CD14-positive monocyte (primary cell): ENCODE data around the gene SPATA45. TPM values are rescaled to one million over a fixed set of nuclear protein-coding genes. Genes with fewer than 3 reads are reported as not detected.

Source experiments
- DNase-seq, 3 donors: peaks; one replicate each; pipeline ENCODE4 v3.0.0-alpha.2; 2011 to 2022
- H2AFZ ChIP-seq: 2 replicates; pipeline ENCODE4 v1.6.0; 2012; ENCODE audit warnings: mild to moderate bottlenecking, low read depth, low read length, inconsistent platforms; ENCODE audit not compliant: insufficient read depth, poor library complexity, severe bottlenecking
- H3K27ac ChIP-seq, 2 donors: 1 replicate in 1 of 2; 2 replicates in 1 of 2; pipeline ENCODE4 v1.5.1; 2012 to 2013; ENCODE audit warnings: low read length in 2 of 2, control low read depth in 1 of 2, inconsistent platforms in 1 of 2, low read depth in 1 of 2, mild to moderate bottlenecking in 1 of 2
- H3K27me3 ChIP-seq, 2 donors: one replicate each; pipeline versions ENCODE4 v1.6.0 to v1.6.1; 2011 to 2013; ENCODE audit warnings: low read length in 2 of 2; ENCODE audit not compliant: control insufficient read depth in 2 of 2, insufficient read depth in 2 of 2
- H3K36me3 ChIP-seq, 2 donors: replicated peaks in 1 of 2; 1 replicate in 1 of 2; 2 replicates in 1 of 2; pipeline versions ENCODE4 v1.5.1 to v1.6.1; 2012 to 2013; ENCODE audit warnings: low read length in 2 of 2, control low read depth in 1 of 2, inconsistent platforms in 1 of 2, mild to moderate bottlenecking in 1 of 2; ENCODE audit not compliant: insufficient read depth in 2 of 2, control insufficient read depth in 1 of 2
- H3K4me1 ChIP-seq, 2 donors: 1 replicate in 1 of 2; 2 replicates in 1 of 2; pipeline versions ENCODE4 v1.5.1 to v1.6.1; 2012 to 2013; ENCODE audit warnings: low read length in 2 of 2, control low read depth in 1 of 2, inconsistent platforms in 1 of 2, mild to moderate bottlenecking in 1 of 2, moderate library complexity in 1 of 2; ENCODE audit not compliant: insufficient read depth in 2 of 2, control insufficient read depth in 1 of 2
- H3K4me2 ChIP-seq: replicated peaks from 2 replicates; pipeline ENCODE3; 2012; ENCODE audit warnings: low read length, moderate library complexity, mild to moderate bottlenecking; ENCODE audit not compliant: poor library complexity, severe bottlenecking; ENCODE audit errors: extremely low read depth
- H3K4me3 ChIP-seq, 3 experiments: fragments of 200-600 bp in 1 of 3; sonication (generic) in 1 of 3; replicated peaks in 1 of 3; 1 replicate in 2 of 3; 2 replicates in 1 of 3; pipeline ENCODE4 v1.5.1; 2011 to 2013; ENCODE audit warnings: low read length in 3 of 3, mild to moderate bottlenecking in 3 of 3, control low read depth in 2 of 3, low read depth in 2 of 3, inconsistent platforms in 1 of 3, moderate library complexity in 1 of 3
- H3K79me2 ChIP-seq: 2 replicates; pipeline ENCODE4 v1.6.0; 2012; ENCODE audit warnings: mild to moderate bottlenecking, control low read depth, inconsistent platforms, low read length, moderate library complexity; ENCODE audit not compliant: insufficient read depth
- H3K9ac ChIP-seq: 2 replicates; pipeline ENCODE4 v1.6.0; 2017; ENCODE audit warnings: low read length, mild to moderate bottlenecking; ENCODE audit not compliant: insufficient read depth, poor library complexity, severe bottlenecking
- H3K9me3 ChIP-seq, 2 donors: replicated peaks in 1 of 2; 1 replicate in 1 of 2; 2 replicates in 1 of 2; pipeline versions ENCODE4 v1.5.1 to v1.6.1; 2012 to 2013; ENCODE audit warnings: low read length in 2 of 2, control low read depth in 1 of 2; ENCODE audit not compliant: control insufficient read depth in 1 of 2, insufficient read depth in 1 of 2
- H4K20me1 ChIP-seq: 2 replicates; pipeline ENCODE4 v1.6.0; 2012; ENCODE audit warnings: mild to moderate bottlenecking, low read length, control low read depth, moderate library complexity; ENCODE audit not compliant: insufficient read depth
- H3K27ac Mint-ChIP-seq, 7 donors: one replicate each; pipeline ENCODE4 v1.8.0; 2020; ENCODE audit warnings: mild to moderate bottlenecking in 7 of 7, mixed read lengths in 7 of 7, moderate library complexity in 6 of 7, inconsistent platforms in 2 of 7
- H3K27me3 Mint-ChIP-seq, 3 donors: one replicate each; pipeline ENCODE4 v1.8.0; 2021 to 2022; ENCODE audit warnings: low read depth in 3 of 3, mild to moderate bottlenecking in 3 of 3, mixed read lengths in 3 of 3, moderate library complexity in 3 of 3, inconsistent platforms in 1 of 3
- H3K36me3 Mint-ChIP-seq, 2 donors: one replicate each; pipeline ENCODE4 v1.8.0; 2020; ENCODE audit warnings: mixed read lengths in 2 of 2, inconsistent platforms in 1 of 2, mild to moderate bottlenecking in 1 of 2
- H3K4me1 Mint-ChIP-seq: one replicate; pipeline ENCODE4 v1.8.0; 2020; ENCODE audit warnings: mild to moderate bottlenecking, mixed read lengths
- H3K4me3 Mint-ChIP-seq, 2 donors: one replicate each; pipeline ENCODE4 v1.8.0; 2020; ENCODE audit warnings: mild to moderate bottlenecking in 2 of 2, mixed read lengths in 2 of 2, moderate library complexity in 1 of 2
- H3K9me3 Mint-ChIP-seq, 7 donors: one replicate each; pipeline ENCODE4 v1.8.0; 2020 to 2022; ENCODE audit warnings: mixed read lengths in 7 of 7, mild to moderate bottlenecking in 6 of 7, moderate library complexity in 6 of 7, inconsistent platforms in 2 of 7
- WGBS: methylation state at CpG from one replicate; pipeline ENCODE4 v1.1.5; 2013; ENCODE audit warnings: missing lambda C conversion rate; ENCODE audit not compliant: insufficient coverage; 5-methylcytosine and 5-hydroxymethylcytosine counted together
- intact Hi-C, 2 donors: fragments of 100-400 bp; cut with micrococcal nuclease; formaldehyde crosslinking; loops; one replicate each; pipeline versions ENCODE4 v1.15.0 to v1.15.1; 2023
- polyA plus RNA-seq, 3 donors: library from polyadenylated mRNA; depleted of rRNA in 1 of 3; unstranded in 2 of 3; stranded (reverse) in 1 of 3; fragments of 300-500 nt in 2 of 3; fragments of >200 nt in 1 of 3; fragmentation: Illumina TruSeq in 2 of 3; gene quantifications; 1 replicate in 2 of 3; 2 replicates in 1 of 3; pipeline ENCODE4 v1.2.3, GENCODE V29; 2012 to 2021
- TF ChIP-seq, protein P1 (sequence below): fragments of 200-600 bp; IDR thresholded peaks from one replicate; pipeline ENCODE4 v1.8.0; 2022; ENCODE audit warnings: antibody characterized with exemption, mild to moderate bottlenecking

Gene SPATA45
- polyA plus RNA-seq, 3 donors = 0.29 TPM; not detected in 2

DNA sequence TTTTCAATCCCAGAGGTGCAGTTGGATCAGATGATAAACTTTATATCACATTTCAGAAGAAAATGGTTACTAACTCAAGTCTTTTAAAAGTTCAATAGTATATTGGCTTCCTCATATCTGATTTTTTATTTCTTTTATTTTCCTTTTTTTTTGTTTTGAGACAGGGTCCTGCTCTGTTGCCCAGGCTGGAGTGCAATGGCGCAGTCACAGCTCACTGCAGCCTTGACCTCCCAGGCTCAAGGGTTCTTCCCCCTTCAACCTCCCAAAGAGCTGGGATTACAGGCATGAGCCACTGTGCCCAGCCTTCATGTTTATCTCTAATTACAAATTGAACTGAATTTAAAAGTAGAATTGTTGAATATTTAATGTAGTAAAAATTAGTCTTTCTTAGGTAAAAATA, 24.5 kb upstream of the SPATA45 start:
- no peaks in the 10 kb centered on the region for H3K4me1 ChIP-seq
- Mint-ChIP-seq H3K36me3 (peaks cover 44 to 80% of the 10 kb centered on the region in 2 donors), H3K27me3 (no peaks in the 10 kb centered on the region), H3K4me3 (no peak overlapping the region), H3K9me3 (no peaks in the 10 kb centered on the region), H3K27ac (peak overlapping the region in 1 of 7 donors; percentile 64), H3K4me1 (no peaks in the 10 kb centered on the region)
- TF ChIP-seq, protein P1, sequence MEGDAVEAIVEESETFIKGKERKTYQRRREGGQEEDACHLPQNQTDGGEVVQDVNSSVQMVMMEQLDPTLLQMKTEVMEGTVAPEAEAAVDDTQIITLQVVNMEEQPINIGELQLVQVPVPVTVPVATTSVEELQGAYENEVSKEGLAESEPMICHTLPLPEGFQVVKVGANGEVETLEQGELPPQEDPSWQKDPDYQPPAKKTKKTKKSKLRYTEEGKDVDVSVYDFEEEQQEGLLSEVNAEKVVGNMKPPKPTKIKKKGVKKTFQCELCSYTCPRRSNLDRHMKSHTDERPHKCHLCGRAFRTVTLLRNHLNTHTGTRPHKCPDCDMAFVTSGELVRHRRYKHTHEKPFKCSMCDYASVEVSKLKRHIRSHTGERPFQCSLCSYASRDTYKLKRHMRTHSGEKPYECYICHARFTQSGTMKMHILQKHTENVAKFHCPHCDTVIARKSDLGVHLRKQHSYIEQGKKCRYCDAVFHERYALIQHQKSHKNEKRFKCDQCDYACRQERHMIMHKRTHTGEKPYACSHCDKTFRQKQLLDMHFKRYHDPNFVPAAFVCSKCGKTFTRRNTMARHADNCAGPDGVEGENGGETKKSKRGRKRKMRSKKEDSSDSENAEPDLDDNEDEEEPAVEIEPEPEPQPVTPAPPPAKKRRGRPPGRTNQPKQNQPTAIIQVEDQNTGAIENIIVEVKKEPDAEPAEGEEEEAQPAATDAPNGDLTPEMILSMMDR = no peak
- DNase-seq = no peak
- H3K79me2 ChIP-seq = no peaks in the 10 kb centered on the region
- no peak overlapping the region for H3K9ac ChIP-seq
- H3K27ac ChIP-seq = no peak overlapping the region
- H2AFZ ChIP-seq = no peak overlapping the region
- no peak overlapping the region for H3K4me2 ChIP-seq
- H3K27me3 ChIP-seq = no peaks in the 10 kb centered on the region
- H4K20me1 ChIP-seq = no peaks in the 10 kb centered on the region
- no peaks in the 10 kb centered on the region for H3K9me3 ChIP-seq
- WGBS = no CpG with 5 or more reads among the region's 1 CpG
- H3K36me3 ChIP-seq = peaks cover 25 to 61% of the 10 kb centered on the region in 2 donors
- intact Hi-C loops = loop anchor here in 1 of 2 donors (2.0 kb wide), 1 partner anchor 29 kb away; no protein-coding TSS in a partner anchor
- no peak overlapping the region for H3K4me3 ChIP-seq

DNA sequence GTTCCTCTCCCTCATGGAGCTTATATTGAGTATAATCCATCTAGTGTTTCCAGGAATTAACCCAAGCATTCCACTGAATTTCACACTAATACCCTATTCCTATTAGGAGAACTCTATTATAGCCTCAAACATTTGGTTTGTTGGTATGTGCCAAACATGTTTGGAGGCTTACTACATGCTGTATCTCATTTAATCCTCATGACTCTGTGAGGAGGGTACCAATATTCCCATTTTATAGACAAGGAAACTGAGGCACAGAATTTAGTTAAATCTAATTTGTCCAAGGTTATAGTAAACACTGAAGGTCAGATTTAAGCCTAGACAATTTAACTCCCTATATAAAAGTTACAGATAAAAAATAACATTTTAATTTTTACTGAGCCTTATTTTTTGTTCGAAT, 19.7 kb upstream of the SPATA45 start:
- no peak overlapping the region for H3K27ac Mint-ChIP-seq
- no peaks in the 10 kb centered on the region for H3K27me3 ChIP-seq
- H3K4me3 ChIP-seq = no peak overlapping the region
- DNase-seq = no peak
- peaks cover 26 to 52% of the 10 kb centered on the region in 2 donors for H3K36me3 Mint-ChIP-seq
- no peak overlapping the region for H3K4me3 Mint-ChIP-seq
- H4K20me1 ChIP-seq = no peaks in the 10 kb centered on the region
- TF ChIP-seq, protein P1 = no peak
- H3K4me2 ChIP-seq = no peak overlapping the region
- H3K4me1 Mint-ChIP-seq = peaks cover 8% of the 10 kb centered on the region
- H3K4me1 ChIP-seq = peaks cover 4 to 6% of the 10 kb centered on the region in 2 donors
- no peaks in the 10 kb centered on the region for H3K9me3 Mint-ChIP-seq
- H3K27ac ChIP-seq = no peak overlapping the region
- no peak overlapping the region for H3K9ac ChIP-seq
- no CpG with 5 or more reads among the region's 1 CpG for WGBS
- H2AFZ ChIP-seq = no peak overlapping the region
- peaks cover 18% of the 10 kb centered on the region for H3K79me2 ChIP-seq
- H3K36me3 ChIP-seq = peaks cover 11 to 45% of the 10 kb centered on the region in 2 donors
- H3K9me3 ChIP-seq = no peaks in the 10 kb centered on the region
- intact Hi-C loops = no loop called here
- no peaks in the 10 kb centered on the region for H3K27me3 Mint-ChIP-seq
